Panc1 (cell line): ENCODE measurements around the gene STPG4.

ENCODE experiments used
- CTCF ChIP-seq: fragments of 450-650 bp; IDR thresholded peaks from 2 replicates; pipeline ENCODE4 v1.5.1; 2017; ENCODE audit warnings: mild to moderate bottlenecking
- POLR2AphosphoS5 ChIP-seq: IDR thresholded peaks from 2 replicates; pipeline ENCODE4 v1.6.1; 2012; ENCODE audit warnings: mild to moderate bottlenecking, low read depth, low read length, moderate library complexity
- REST ChIP-seq, 2 experiments: IDR thresholded peaks; 2 replicates each; pipeline ENCODE4 v1.6.1; 2011 to 2012; ENCODE audit warnings: low read depth in 2 of 2, control low read depth in 1 of 2, low read length in 1 of 2, mild to moderate bottlenecking in 1 of 2, moderate library complexity in 1 of 2; ENCODE audit not compliant: insufficient read depth in 1 of 2
- SIN3A ChIP-seq: IDR thresholded peaks from 2 replicates; pipeline ENCODE4 v1.6.1; 2012; ENCODE audit warnings: low read depth, mild to moderate bottlenecking, low read length, moderate library complexity, borderline replicate concordance; ENCODE audit not compliant: insufficient read depth
- TCF7L2 ChIP-seq: IDR thresholded peaks from 2 replicates; pipeline ENCODE4 v1.6.1; 2011; ENCODE audit warnings: mild to moderate bottlenecking, low read depth, low read length, inconsistent platforms

- no peak for TF ChIP-seq CTCF
- no peak for TF ChIP-seq POLR2AphosphoS5
- no peak for TF ChIP-seq REST (IDR thresholded peaks at IDR 0.05; ENCODE audit: insufficient read depth in 1 of 2, low read depth in 2 of 2, low read length in 1 of 2)
- no peak for TF ChIP-seq SIN3A
- TF ChIP-seq TCF7L2 = no peak
Measured at GRCh38 chr2:47041891-47042684, 113.0 kb downstream of the STPG4 start.
